ENCODE data around the gene GID8. TPM values are rescaled to one million over a fixed set of nuclear protein-coding genes. Genes with fewer than 3 reads are reported as not detected.

Gene GID8
- polyA plus RNA-seq, 1 donor from 2014 or later: 54.8 TPM

- Histone ChIP-seq H3K27ac (ENCODE audit: low read length) (no peak overlapping the region), H3K36me3 (ENCODE audit: insufficient read depth, low read length) (peaks cover 8% of the 10 kb centered on the region), H3F3A (ENCODE audit: insufficient read depth, low read length, poor library complexity, severe bottlenecking) (no peaks in the 10 kb centered on the region), H4K20me1 (ENCODE audit: insufficient read depth) (peaks cover 12% of the 10 kb centered on the region), H3K27me3 (ENCODE audit: insufficient read depth, low read depth, low read length) (no peaks in the 10 kb centered on the region), H3K4me3 (ENCODE audit: low read length) (no peak overlapping the region), H3K9me2 (ENCODE audit: insufficient read depth, low read length) (no peaks in the 10 kb centered on the region), H2AFZ (ENCODE audit: low read depth, low read length) (no peak overlapping the region), H3K9me3 (ENCODE audit: low read length) (no peaks in the 10 kb centered on the region), H3K79me2 (replicated peaks; ENCODE audit: insufficient read depth, low read length) (peaks cover 23% of the 10 kb centered on the region), H3K9ac (ENCODE audit: low read length) (no peak overlapping the region), H3K4me2 (ENCODE audit: low read length) (no peak overlapping the region)
- TF ChIP-seq SMC3 (conservative IDR thresholded peaks at IDR 0.05; ENCODE audit: poor library complexity) (peak; percentile 22), CTCF (IDR thresholded peaks at IDR 0.05; ENCODE audit: poor library complexity, severe bottlenecking) (peak; percentile 50), TAF1 (IDR thresholded peaks at IDR 0.05; ENCODE audit: low read depth) (no peak), MXI1 (conservative IDR thresholded peaks at IDR 0.05; ENCODE audit: poor library complexity, severe bottlenecking) (no peak), EZH2 (IDR thresholded peaks at IDR 0.05; ENCODE audit: borderline replicate concordance, insufficient read depth, low read length, poor library complexity, severe bottlenecking) (no peak)
These were observed 30.3 kb upstream of the GID8 start for GRCh38 chr20:62907384-62908317.

GRCh38 chr20:62908971-62909791 is 28.8 kb upstream of the GID8 start:
- H3K4me2 ChIP-seq (ENCODE audit: low read length): no peak overlapping the region
- no peak overlapping the region for H3K27ac ChIP-seq (ENCODE audit: low read length)
- no peak overlapping the region for H3K4me3 ChIP-seq (ENCODE audit: low read length)
- no peak for TF ChIP-seq EZH2 (IDR thresholded peaks at IDR 0.05; ENCODE audit: borderline replicate concordance, insufficient read depth, low read length, poor library complexity, severe bottlenecking)
- TF ChIP-seq REST (IDR thresholded peaks at IDR 0.05; ENCODE audit: borderline replicate concordance): no peak
- no peaks in the 10 kb centered on the region for H3K9me3 ChIP-seq (ENCODE audit: low read length)
- no peaks in the 10 kb centered on the region for H3K27me3 ChIP-seq (ENCODE audit: insufficient read depth, low read depth, low read length)
- no peaks in the 10 kb centered on the region for H3K9me2 ChIP-seq (ENCODE audit: insufficient read depth, low read length)
- H3K36me3 ChIP-seq (ENCODE audit: insufficient read depth, low read length): peaks cover 8% of the 10 kb centered on the region
- H3K9ac ChIP-seq (ENCODE audit: low read length): no peak overlapping the region
- peaks cover 13% of the 10 kb centered on the region for H4K20me1 ChIP-seq (ENCODE audit: insufficient read depth)
- no peaks in the 10 kb centered on the region for H3F3A ChIP-seq (ENCODE audit: insufficient read depth, low read length, poor library complexity, severe bottlenecking)
- no peak overlapping the region for H2AFZ ChIP-seq (ENCODE audit: low read depth, low read length)
- peaks cover 38% of the 10 kb centered on the region for H3K79me2 ChIP-seq (replicated peaks; ENCODE audit: insufficient read depth, low read length)
